ENCODE data around the gene TTC4.

TTC4 gene

GRCh38 chr1:54724771-54725170, 9.1 kb downstream of the TTC4 start:
- no peak for DNase-seq (ENCODE audit: low read depth in 2 of 2)
- TF ChIP-seq, protein P1, sequence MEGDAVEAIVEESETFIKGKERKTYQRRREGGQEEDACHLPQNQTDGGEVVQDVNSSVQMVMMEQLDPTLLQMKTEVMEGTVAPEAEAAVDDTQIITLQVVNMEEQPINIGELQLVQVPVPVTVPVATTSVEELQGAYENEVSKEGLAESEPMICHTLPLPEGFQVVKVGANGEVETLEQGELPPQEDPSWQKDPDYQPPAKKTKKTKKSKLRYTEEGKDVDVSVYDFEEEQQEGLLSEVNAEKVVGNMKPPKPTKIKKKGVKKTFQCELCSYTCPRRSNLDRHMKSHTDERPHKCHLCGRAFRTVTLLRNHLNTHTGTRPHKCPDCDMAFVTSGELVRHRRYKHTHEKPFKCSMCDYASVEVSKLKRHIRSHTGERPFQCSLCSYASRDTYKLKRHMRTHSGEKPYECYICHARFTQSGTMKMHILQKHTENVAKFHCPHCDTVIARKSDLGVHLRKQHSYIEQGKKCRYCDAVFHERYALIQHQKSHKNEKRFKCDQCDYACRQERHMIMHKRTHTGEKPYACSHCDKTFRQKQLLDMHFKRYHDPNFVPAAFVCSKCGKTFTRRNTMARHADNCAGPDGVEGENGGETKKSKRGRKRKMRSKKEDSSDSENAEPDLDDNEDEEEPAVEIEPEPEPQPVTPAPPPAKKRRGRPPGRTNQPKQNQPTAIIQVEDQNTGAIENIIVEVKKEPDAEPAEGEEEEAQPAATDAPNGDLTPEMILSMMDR (IDR thresholded peaks at IDR 0.05; ENCODE audit: low read depth, low read length) = no peak
- H3K4me3 ChIP-seq (replicated peaks in 1 of 2; ENCODE audit: low read depth in 2 of 2, low read length in 2 of 2) = no peak overlapping the region

DNA sequence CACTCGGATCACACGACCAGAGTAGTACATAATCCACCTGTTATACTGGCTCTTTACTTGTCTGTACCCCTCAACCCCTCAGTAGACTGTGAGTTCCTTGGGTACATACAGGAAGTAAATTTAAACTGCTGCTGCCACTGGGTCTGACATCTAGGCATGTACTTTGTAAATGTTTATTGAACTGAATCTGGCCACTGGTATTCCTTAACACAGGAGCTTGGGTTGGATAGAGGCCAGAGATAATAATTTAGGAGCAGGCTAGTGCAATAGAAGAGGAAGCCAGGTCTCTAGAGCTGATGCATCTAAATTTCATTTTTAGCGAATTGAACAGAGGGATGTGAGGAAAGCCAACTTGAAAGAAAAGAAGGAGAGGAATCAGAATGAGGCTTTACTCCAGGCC, 12.4 kb downstream of the TTC4 start:
- TF ChIP-seq, protein P1 (IDR thresholded peaks at IDR 0.05; ENCODE audit: low read depth, low read length) = no peak
- DNase-seq (ENCODE audit: low read depth in 2 of 2) = no peak
- H3K4me3 ChIP-seq (replicated peaks in 1 of 2; ENCODE audit: low read depth in 2 of 2, low read length in 2 of 2) = no peak overlapping the region

GRCh38 chr1:54736685-54737084, 21.0 kb downstream of the TTC4 start:
- H3K4me3 ChIP-seq (replicated peaks in 1 of 2; ENCODE audit: low read depth in 2 of 2, low read length in 2 of 2) = no peak overlapping the region
- DNase-seq (ENCODE audit: low read depth in 2 of 2) = no peak
- TF ChIP-seq, protein P1 (IDR thresholded peaks at IDR 0.05; ENCODE audit: low read depth, low read length) = no peak

- H3K4me3 ChIP-seq (replicated peaks in 1 of 2; ENCODE audit: low read depth in 2 of 2, low read length in 2 of 2) = no peak overlapping the region
- TF ChIP-seq, protein P1 (IDR thresholded peaks at IDR 0.05; ENCODE audit: low read depth, low read length) = no peak
- DNase-seq (ENCODE audit: low read depth in 2 of 2) = no peak
Observed at GRCh38 chr1:54738244-54738643, 22.6 kb downstream of the TTC4 start.

DNA sequence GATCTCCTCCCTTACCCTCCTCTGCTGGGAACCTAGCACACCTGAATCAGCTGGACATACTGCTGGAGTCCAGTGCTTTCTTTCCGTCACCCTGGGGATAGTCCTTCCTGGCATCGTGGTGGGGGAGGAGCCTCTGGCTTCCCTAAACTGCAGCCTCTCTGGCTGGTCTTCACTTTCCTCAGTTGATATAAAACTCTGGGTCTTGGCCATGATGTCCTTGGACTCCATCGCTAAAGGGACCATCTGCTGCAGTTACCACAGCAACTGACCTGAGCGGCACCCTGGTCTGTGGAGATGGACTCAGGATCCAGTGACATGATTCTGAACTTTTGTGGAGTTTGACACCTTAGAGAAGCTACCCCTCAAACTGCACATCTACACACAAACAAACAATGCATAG, 25.9 kb downstream of the TTC4 start:
- H3K4me3 ChIP-seq (replicated peaks in 1 of 2; ENCODE audit: low read depth in 2 of 2, low read length in 2 of 2) = no peak overlapping the region
- no peak for DNase-seq (ENCODE audit: low read depth in 2 of 2)
- TF ChIP-seq, protein P1 (IDR thresholded peaks at IDR 0.05; ENCODE audit: low read depth, low read length) = no peak

GRCh38 chr1:54742282-54742681, 26.6 kb downstream of the TTC4 start:
- TF ChIP-seq, protein P1 (IDR thresholded peaks at IDR 0.05; ENCODE audit: low read depth, low read length) = no peak
- H3K4me3 ChIP-seq (replicated peaks in 1 of 2; ENCODE audit: low read depth in 2 of 2, low read length in 2 of 2) = no peak overlapping the region
- DNase-seq (ENCODE audit: low read depth in 2 of 2) = peak in 1 of 2 donors; percentile 12

Measured in cardiac fibroblast (primary cell).